IPS-11a (cell line): Measurements from ENCODE around the gene ABCG5.

Experiments used
- H3K4me3 ChIP-seq: one replicate; pipeline ENCODE4 v1.5.1; 2013; ENCODE audit warnings: low read depth, low read length, control low read depth

ABCG5 gene

GRCh38 chr2:43842866-43843226 is 4.2 kb upstream of the ABCG5 start:
- H3K4me3 ChIP-seq: no peak overlapping the region

GRCh38 chr2:43841949-43842865 is 3.6 kb upstream of the ABCG5 start:
- H3K4me3 ChIP-seq: no peak overlapping the region

GRCh38 chr2:43840965-43841364 is 2.3 kb upstream of the ABCG5 start:
- H3K4me3 ChIP-seq: no peak overlapping the region

- no peak overlapping the region for H3K4me3 ChIP-seq
These were observed 1.3 kb upstream of the ABCG5 start for GRCh38 chr2:43839776-43840564.

- H3K4me3 ChIP-seq: no peak overlapping the region
These were observed 644 bp downstream of the ABCG5 start for GRCh38 chr2:43837831-43838559.

GRCh38 chr2:43837033-43837432 is 1.6 kb downstream of the ABCG5 start:
- no peak overlapping the region for H3K4me3 ChIP-seq

- H3K4me3 ChIP-seq: no peak overlapping the region
These were observed 6.2 kb downstream of the ABCG5 start for GRCh38 chr2:43832457-43832856.

- peak overlapping the region; percentile 45 for H3K4me3 ChIP-seq
These were observed 6.9 kb downstream of the ABCG5 start for GRCh38 chr2:43831543-43832294.

- no peak overlapping the region for H3K4me3 ChIP-seq
These were observed 12.1 kb downstream of the ABCG5 start for GRCh38 chr2:43826305-43827250.

GRCh38 chr2:43825841-43826240 is 12.8 kb downstream of the ABCG5 start:
- no peak overlapping the region for H3K4me3 ChIP-seq

- no peak overlapping the region for H3K4me3 ChIP-seq
These were observed 13.6 kb downstream of the ABCG5 start for GRCh38 chr2:43824951-43825493.

- H3K4me3 ChIP-seq: no peak overlapping the region
These were observed 14.1 kb downstream of the ABCG5 start for GRCh38 chr2:43824512-43824911.

GRCh38 chr2:43823751-43824150 is 14.9 kb downstream of the ABCG5 start:
- no peak overlapping the region for H3K4me3 ChIP-seq

GRCh38 chr2:43822839-43823238 is 15.8 kb downstream of the ABCG5 start:
- no peak overlapping the region for H3K4me3 ChIP-seq

GRCh38 chr2:43819491-43820163 is 19.0 kb downstream of the ABCG5 start:
- H3K4me3 ChIP-seq: no peak overlapping the region

- H3K4me3 ChIP-seq: no peak overlapping the region
These were observed 19.9 kb downstream of the ABCG5 start for GRCh38 chr2:43818761-43819160.

- H3K4me3 ChIP-seq: no peak overlapping the region
These were observed 23.9 kb downstream of the ABCG5 start for GRCh38 chr2:43814711-43815110.

- no peak overlapping the region for H3K4me3 ChIP-seq
These were observed 25.7 kb downstream of the ABCG5 start for GRCh38 chr2:43812947-43813346.

- no peak overlapping the region for H3K4me3 ChIP-seq
These were observed 26.6 kb downstream of the ABCG5 start for GRCh38 chr2:43812006-43812405.
